PFSK-1 (cell line): Measurements from ENCODE around the gene NADK2.

Source experiments
- FOXP2 ChIP-seq: optimal IDR thresholded peaks from 2 replicates; pipeline ENCODE3; 2011; ENCODE audit warnings: borderline replicate concordance, control low read depth, inconsistent platforms; ENCODE audit not compliant: insufficient read depth; ENCODE audit errors: extremely low read length, extremely low read depth
- POLR2AphosphoS5 ChIP-seq: IDR thresholded peaks from 2 replicates; pipeline ENCODE4 v1.6.1; 2012; ENCODE audit warnings: low read depth, mild to moderate bottlenecking, control low read depth, low read length, moderate library complexity
- REST ChIP-seq, 2 experiments: IDR thresholded peaks; 2 replicates each; pipeline versions ENCODE4 v1.6.1 to v1.8.0; 2011 to 2012; ENCODE audit warnings: low read depth in 2 of 2, low read length in 2 of 2, control low read depth in 1 of 2, inconsistent platforms in 1 of 2, mild to moderate bottlenecking in 1 of 2, moderate library complexity in 1 of 2; ENCODE audit not compliant: insufficient read depth in 1 of 2
- SIN3A ChIP-seq: IDR thresholded peaks from 2 replicates; pipeline ENCODE4 v1.6.1; 2012; ENCODE audit warnings: mild to moderate bottlenecking, low read length, moderate library complexity, borderline replicate concordance; ENCODE audit not compliant: insufficient read depth
- TAF1 ChIP-seq: IDR thresholded peaks from 2 replicates; pipeline ENCODE4 v1.6.1; 2012; ENCODE audit warnings: low read length, control low read depth, borderline replicate concordance; ENCODE audit not compliant: insufficient read depth

NADK2 gene

GRCh38 chr5:36162810-36163486 is 78.8 kb downstream of the NADK2 start:
- TF ChIP-seq POLR2AphosphoS5 (no peak), SIN3A (no peak), TAF1 (no peak), REST (IDR thresholded peaks at IDR 0.05; ENCODE audit: insufficient read depth in 1 of 2, low read depth in 2 of 2, low read length in 2 of 2) (no peak), FOXP2 (no peak)

- TF ChIP-seq FOXP2, result no peak
- no peak for TF ChIP-seq REST (IDR thresholded peaks at IDR 0.05; ENCODE audit: insufficient read depth in 1 of 2, low read depth in 2 of 2, low read length in 2 of 2)
- TF ChIP-seq POLR2AphosphoS5, result no peak
- TF ChIP-seq SIN3A, result no peak
- no peak for TF ChIP-seq TAF1
These were observed 80.4 kb downstream of the NADK2 start for GRCh38 chr5:36161361-36161760.

- TF ChIP-seq POLR2AphosphoS5 (no peak), REST (IDR thresholded peaks at IDR 0.05; ENCODE audit: insufficient read depth in 1 of 2, low read depth in 2 of 2, low read length in 2 of 2) (no peak), TAF1 (no peak), FOXP2 (no peak), SIN3A (no peak)
These were observed 81.1 kb downstream of the NADK2 start for GRCh38 chr5:36160617-36161016.

GRCh38 chr5:36158144-36158543 is 83.6 kb downstream of the NADK2 start:
- TF ChIP-seq TAF1, result no peak
- TF ChIP-seq FOXP2, result no peak
- no peak for TF ChIP-seq REST (IDR thresholded peaks at IDR 0.05; ENCODE audit: insufficient read depth in 1 of 2, low read depth in 2 of 2, low read length in 2 of 2)
- no peak for TF ChIP-seq POLR2AphosphoS5
- no peak for TF ChIP-seq SIN3A
